H1 (cell line): Measurements from ENCODE around the gene APMAP. TPM values are rescaled to one million over a fixed set of nuclear protein-coding genes. Genes with fewer than 3 reads are reported as not detected.
A peak's percentile ranks its signal among the peaks of the same experiment; 100 is the strongest.

Source experiments
- CTCF ChIA-PET: fragments of 300-600 bp; sonication (Branson Sonifier 250); formaldehyde crosslinking; loops from one replicate; lab custom pipeline; 2021; ENCODE audit not compliant: partially characterized antibody; lab: Charles Lee
- POLR2A ChIA-PET: fragments of 300-600 bp; sonication (Branson Sonifier 250); formaldehyde crosslinking; loops from one replicate; lab custom pipeline; 2021; ENCODE audit warnings: inconsistent platforms; ENCODE audit not compliant: partially characterized antibody; lab: Charles Lee
- DNase-seq, 2 experiments: peaks; one replicate each; pipeline versions ENCODE4 v3.0.0 to v3.0.0-alpha.2; 2010 to 2022; ENCODE audit warnings: low spot score in 2 of 2, low read depth in 1 of 2, mixed read lengths in 1 of 2
- FAIRE-seq: peaks from 2 replicates; lab custom pipeline; 2011; peaks lifted over from hg19 to GRCh38; lab: Jason Lieb, UNC
- H2AFZ ChIP-seq: 2 replicates; pipeline ENCODE4 v1.8.1; 2012; ENCODE audit warnings: low read length, inconsistent platforms
- H2AK5ac ChIP-seq: 2 replicates; pipeline ENCODE4 v1.6.1; 2013; ENCODE audit warnings: low read depth, low read length
- H2BK120ac ChIP-seq: replicated peaks from 2 replicates; pipeline ENCODE3; 2013; ENCODE audit warnings: low read depth, low read length, inconsistent platforms
- H2BK12ac ChIP-seq: 2 replicates; pipeline ENCODE4 v1.6.1; 2013; ENCODE audit warnings: low read depth, low read length
- H2BK15ac ChIP-seq: 2 replicates; pipeline ENCODE4 v1.6.1; 2013; ENCODE audit warnings: low read length
- H2BK20ac ChIP-seq: 2 replicates; pipeline ENCODE4 v1.6.1; 2013; ENCODE audit warnings: low read length
- H2BK5ac ChIP-seq: 2 replicates; pipeline ENCODE4 v1.6.1; 2013; ENCODE audit warnings: low read depth, low read length
- H3K14ac ChIP-seq: 2 replicates; pipeline ENCODE4 v1.6.1; 2013; ENCODE audit warnings: inconsistent platforms; ENCODE audit not compliant: insufficient read length
- H3K18ac ChIP-seq: 2 replicates; pipeline ENCODE4 v1.6.1; 2013; ENCODE audit warnings: low read length; ENCODE audit errors: extremely low read depth
- H3K23ac ChIP-seq: 2 replicates; pipeline ENCODE4 v1.6.1; 2013; ENCODE audit warnings: inconsistent platforms; ENCODE audit not compliant: insufficient read length
- H3K23me2 ChIP-seq: 2 replicates; pipeline ENCODE4 v1.6.1; 2013; ENCODE audit warnings: low read depth, low read length
- H3K27ac ChIP-seq: 2 replicates; pipeline ENCODE4 v1.6.1; 2011; ENCODE audit warnings: low read depth, low read length, inconsistent platforms
- H3K27me3 ChIP-seq, 4 experiments: replicated peaks in 1 of 4; 1 replicate in 1 of 4; 2 replicates in 3 of 4; pipeline versions ENCODE4 v1.6.1 to v1.8.1; 2011 to 2013; ENCODE audit warnings: low read length in 3 of 4, mild to moderate bottlenecking in 3 of 4, inconsistent platforms in 2 of 4, mixed read lengths in 2 of 4, moderate library complexity in 1 of 4; ENCODE audit not compliant: control insufficient read depth in 3 of 4, insufficient read depth in 3 of 4; ENCODE audit errors: extremely low read depth in 1 of 4
- H3K36me3 ChIP-seq, 4 experiments: 2 replicates each; pipeline versions ENCODE4 v1.6.1 to v1.8.1; 2011 to 2013; ENCODE audit warnings: mild to moderate bottlenecking in 4 of 4, low read length in 3 of 4, moderate library complexity in 2 of 4, control low read depth in 1 of 4, inconsistent platforms in 1 of 4; ENCODE audit not compliant: insufficient read depth in 4 of 4, control insufficient read depth in 2 of 4
- H3K4ac ChIP-seq: replicated peaks from 2 replicates; pipeline ENCODE3; 2013; ENCODE audit warnings: low read length, low read depth, mixed read lengths, inconsistent platforms; ENCODE audit not compliant: insufficient read length
- H3K4me1 ChIP-seq, 4 experiments: replicated peaks in 1 of 4; 1 replicate in 1 of 4; 2 replicates in 3 of 4; pipeline versions ENCODE4 v1.6.1 to v1.8.1; 2011 to 2013; ENCODE audit warnings: low read length in 3 of 4, inconsistent platforms in 2 of 4, mixed read lengths in 1 of 4; ENCODE audit not compliant: insufficient read depth in 4 of 4, control insufficient read depth in 3 of 4
- H3K4me2 ChIP-seq, 2 experiments: 2 replicates each; pipeline versions ENCODE4 v1.6.1 to v1.8.1; 2011 to 2013; ENCODE audit warnings: low read depth in 2 of 2, low read length in 2 of 2, control low read depth in 1 of 2, inconsistent platforms in 1 of 2, mild to moderate bottlenecking in 1 of 2; ENCODE audit not compliant: insufficient read depth in 1 of 2
- H3K4me3 ChIP-seq, 4 experiments: fragments of 200-600, 300-600 bp in 1 of 4; sonication (generic), shearing (Covaris generic), sonication (Bioruptor Twin) in 1 of 4; 2 replicates each; pipeline versions ENCODE4 v1.5.1 to v1.8.1; 2011 to 2016; ENCODE audit warnings: low read length in 4 of 4, low read depth in 3 of 4, control low read depth in 2 of 4, inconsistent platforms in 2 of 4, mild to moderate bottlenecking in 2 of 4, mixed read lengths in 1 of 4, moderate library complexity in 1 of 4; ENCODE audit not compliant: insufficient read depth in 2 of 4; ENCODE audit errors: extremely low read depth in 1 of 4
- H3K56ac ChIP-seq: replicated peaks from 2 replicates; pipeline ENCODE3; 2013; ENCODE audit warnings: low read depth, mild to moderate bottlenecking, mixed read lengths, low read length, inconsistent platforms; ENCODE audit not compliant: insufficient read length
- H3K79me1 ChIP-seq: 2 replicates; pipeline ENCODE4 v1.6.1; 2013; ENCODE audit warnings: low read depth, low read length, control low read depth
- H3K79me2 ChIP-seq, 2 experiments: 2 replicates each; pipeline versions ENCODE4 v1.6.1 to v1.8.1; 2012 to 2013; ENCODE audit warnings: low read length in 2 of 2, mild to moderate bottlenecking in 2 of 2, inconsistent platforms in 1 of 2; ENCODE audit not compliant: insufficient read depth in 2 of 2, control insufficient read depth in 1 of 2
- H3K9ac ChIP-seq, 4 experiments: replicated peaks in 1 of 4; 1 replicate in 1 of 4; 2 replicates in 3 of 4; pipeline versions ENCODE4 v1.6.1 to v1.8.1; 2011 to 2013; ENCODE audit warnings: low read depth in 3 of 4, low read length in 3 of 4, control low read depth in 2 of 4, mild to moderate bottlenecking in 2 of 4, moderate library complexity in 2 of 4, inconsistent platforms in 1 of 4; ENCODE audit errors: extremely low read depth in 1 of 4
- H3K9me3 ChIP-seq, 2 experiments: 2 replicates each; pipeline versions ENCODE4 v1.6.1 to v1.8.1; 2012 to 2013; ENCODE audit warnings: mild to moderate bottlenecking in 2 of 2, moderate library complexity in 2 of 2, control low read depth in 1 of 2, inconsistent platforms in 1 of 2, low read depth in 1 of 2, low read length in 1 of 2, mixed read lengths in 1 of 2; ENCODE audit not compliant: insufficient read depth in 2 of 2
- H4K20me1 ChIP-seq, 2 experiments: replicated peaks in 1 of 2; 2 replicates each; pipeline versions ENCODE3 to v1.8.1; 2011 to 2013; ENCODE audit warnings: inconsistent platforms in 2 of 2, low read length in 2 of 2, mild to moderate bottlenecking in 1 of 2; ENCODE audit not compliant: insufficient read depth in 2 of 2, control insufficient read depth in 1 of 2
- H4K5ac ChIP-seq: 2 replicates; pipeline ENCODE4 v1.6.1; 2013; ENCODE audit warnings: low read length, low read depth, mixed read lengths, inconsistent platforms; ENCODE audit not compliant: insufficient read length
- H4K8ac ChIP-seq: 2 replicates; pipeline ENCODE4 v1.8.0; 2013; ENCODE audit warnings: mild to moderate bottlenecking, moderate library complexity, low read length, inconsistent platforms; ENCODE audit not compliant: insufficient read depth; ENCODE audit errors: extremely low read depth
- H4K91ac ChIP-seq: replicated peaks from 2 replicates; pipeline ENCODE3; 2013; ENCODE audit warnings: low read length, mixed read lengths, inconsistent platforms; ENCODE audit not compliant: insufficient read length
- CBX5 ChIP-seq: fragments of 300-800, 300-1000 bp; sonication (generic); IDR thresholded peaks from 2 replicates; pipeline ENCODE4 v1.7.1; 2016; ENCODE audit warnings: antibody characterized with exemption, low read length, low read depth
- FOSL1 ChIP-seq: IDR thresholded peaks from 2 replicates; pipeline ENCODE4 v1.6.1; 2011; ENCODE audit warnings: mild to moderate bottlenecking, low read depth, low read length, moderate library complexity; ENCODE audit not compliant: insufficient read depth
- KDM5A ChIP-seq: fragments of 200-600 bp; IDR thresholded peaks from 2 replicates; pipeline ENCODE4 v1.7.1; 2012; ENCODE audit warnings: mild to moderate bottlenecking, low read length, inconsistent platforms, mixed read lengths
- PHF8 ChIP-seq: fragments of 200-600 bp; sonication (generic); conservative IDR thresholded peaks from 2 replicates; pipeline ENCODE4 v1.7.1; 2012; ENCODE audit warnings: low read depth, mild to moderate bottlenecking, inconsistent platforms, low read length, moderate library complexity
- RAD21 ChIP-seq, 2 experiments: IDR thresholded peaks in 1 of 2; conservative IDR thresholded peaks in 1 of 2; 2 replicates each; pipeline ENCODE4 v1.6.1; 2011; ENCODE audit warnings: low read depth in 2 of 2, low read length in 2 of 2, improper control_type of control experiment in 1 of 2, inconsistent platforms in 1 of 2, mild to moderate bottlenecking in 1 of 2, moderate library complexity in 1 of 2
- WGBS, 2 experiments: shearing (Covaris generic) in 1 of 2; methylation state at CpG; one replicate each; pipeline versions ENCODE4 v1.1.6 to v1.1.7; 2013 to 2015; ENCODE audit warnings: low lambda C conversion rate in 2 of 2, mixed read lengths in 2 of 2, inconsistent platforms in 1 of 2, low coverage in 1 of 2, missing lambda C conversion rate in 1 of 2; ENCODE audit not compliant: insufficient replicate concordance in 2 of 2, insufficient coverage in 1 of 2, insufficient read length in 1 of 2; ENCODE audit errors: extremely low coverage in 1 of 2, missing lambda C conversion rate in 1 of 2; 5-methylcytosine and 5-hydroxymethylcytosine counted together
- polyA plus RNA-seq, 7 experiments: library from polyadenylated mRNA; depleted of rRNA in 3 of 7; stranded (reverse) in 5 of 7; unstranded in 2 of 7; fragments of >200 nt in 5 of 7; fragments of 200-250 nt in 2 of 7; gene quantifications; 1 replicate in 5 of 7; 2 replicates in 1 of 7; 4 replicates in 1 of 7; pipeline versions ENCODE4 v1.2.1 to v1.2.3, GENCODE V29; 2011 to 2013; ENCODE audit warnings: missing spikeins in 2 of 7, mixed read lengths in 2 of 7
- total RNA-seq: library from RNA; stranded (reverse); fragmentation: NEBNext Ultra II Directional; extraction: Animal tissue kit (Norgen Biotek cat#: 25700); gene quantifications from 2 replicates; pipeline ENCODE4 v1.2.1, GENCODE V29; 2021

Gene APMAP
- total and polyA plus RNA-seq, 2 of the 8 experiments (the other 6 are each of a cell fraction or from before 2014, with no cell fraction given): 31.3 to 66.0 TPM

DNA sequence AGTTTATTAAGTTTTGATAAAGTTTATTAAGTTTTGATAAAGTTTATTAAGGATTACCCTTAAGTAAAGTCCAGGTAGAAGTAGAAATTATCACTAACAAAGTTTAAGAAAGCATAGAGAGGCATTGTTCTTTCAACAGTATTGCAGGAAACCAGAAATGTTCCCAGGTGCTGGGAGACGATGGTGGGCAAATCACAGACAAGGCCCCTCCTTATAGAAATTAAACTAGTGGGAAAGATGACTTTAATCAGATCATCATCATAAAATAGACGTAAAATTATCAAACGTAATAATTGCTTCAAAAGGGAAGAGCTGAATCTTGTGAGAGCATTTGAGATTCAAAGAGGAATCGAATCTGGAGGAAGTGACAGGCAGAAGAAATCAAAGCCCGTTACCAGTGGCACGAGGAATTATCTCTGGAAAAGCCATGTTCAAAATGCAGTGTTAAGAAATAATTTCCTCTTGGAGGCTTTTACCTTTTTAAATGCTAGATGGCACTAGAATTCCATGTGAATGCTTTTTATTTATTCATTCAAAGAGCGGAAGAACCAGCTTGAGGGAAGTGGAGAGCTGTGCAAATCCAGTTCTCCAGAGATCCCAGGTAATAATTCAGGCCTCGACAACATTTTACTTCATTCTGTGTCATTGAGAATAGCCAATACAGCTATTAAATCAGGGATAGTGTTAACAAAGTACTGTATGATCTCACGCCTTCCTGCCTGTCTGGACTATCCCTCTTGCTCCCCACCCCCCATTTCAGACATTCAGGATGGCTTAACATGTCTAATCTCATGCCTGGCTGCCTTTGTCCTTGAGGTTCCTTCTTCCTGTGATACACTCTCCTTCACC, 1.0 kb upstream of the APMAP start:
- peak in 1 of 2 experiments; percentile 20 for DNase-seq
- peak overlapping the region; percentile 75 to 86 (median 84); a peak in 6 of 8 replicates for H3K4me3 ChIP-seq

More for the DNA sequence above, 1.0 kb upstream of the APMAP start:
- no peak overlapping the region for H2BK5ac ChIP-seq
- peak overlapping the region; percentile 72 to 82; a peak in 2 of 4 replicates for H3K4me2 ChIP-seq
- H2BK15ac ChIP-seq: no peak overlapping the region
- peaks cover 3% of the 10 kb centered on the region; the same call in 1 of the 2 replicates for H3K79me1 ChIP-seq
- H3K56ac ChIP-seq: no peak overlapping the region
- no peaks in the 10 kb centered on the region for H3K36me3 ChIP-seq
- POLR2A ChIA-PET: interaction anchor here (0.6 to 1.9 kb wide), 3 partner anchors 60 to 253 kb away, joined by 3 to 8 read pairs (median 3); no protein-coding TSS in a partner anchor
- H3K4ac ChIP-seq: no peak overlapping the region
- no peaks in the 10 kb centered on the region; a peak in 1 of 7 replicates for H3K27me3 ChIP-seq
- H3K23ac ChIP-seq: no peak overlapping the region
- H3K18ac ChIP-seq: no peak overlapping the region
- no peaks in the 10 kb centered on the region for H3K9me3 ChIP-seq
- TF ChIP-seq PHF8 (no peak), CBX5 (no peak), FOSL1 (no peak), KDM5A (no peak), RAD21 (IDR thresholded peaks at IDR 0.05 in 1 of 2, conservative IDR thresholded peaks at IDR 0.05 in 1 of 2; ENCODE audit: low read depth in 2 of 2, low read length in 2 of 2) (peak in 1 of 2 experiments; percentile 11; a peak in 1 of 4 replicates)
- H4K8ac ChIP-seq: no peak overlapping the region
- CTCF ChIA-PET: interaction anchor here (0.9 to 4.0 kb wide), 14 partner anchors 10 to 296 kb away, joined by 3 to 121 read pairs (median 4); partner anchors contain the start of gene ACSS1
- peak overlapping the region; percentile 85; the same call in 1 of the 2 replicates for H2AFZ ChIP-seq
- H4K91ac ChIP-seq: no peak overlapping the region
- no peak overlapping the region for H2BK120ac ChIP-seq
- H3K4me1 ChIP-seq: peaks cover 0 to 7% (median 0%) of the 10 kb centered on the region in 4 experiments; a peak in 1 of 7 replicates
- FAIRE-seq: no peak
- H3K14ac ChIP-seq: no peak overlapping the region
- H3K23me2 ChIP-seq: peaks cover 3% of the 10 kb centered on the region
- no peak overlapping the region for H3K27ac ChIP-seq
- H3K9ac ChIP-seq: 0 out of 7 replicates have a peak overlapping the region, but pooled peaks of 1 of the 4 experiments have one; percentile 75
- no peak overlapping the region for H4K5ac ChIP-seq
- peaks cover 3 to 34% of the 10 kb centered on the region in 2 experiments for H3K79me2 ChIP-seq
- no peak overlapping the region for H2BK20ac ChIP-seq
- H4K20me1 ChIP-seq: peaks cover 0 to 4% of the 10 kb centered on the region in 2 experiments
- no peak overlapping the region for H2AK5ac ChIP-seq
- 84% methylated on average over 9 of the region's 9 CpGs; no CpG with 5 or more reads in 1 of the 2 experiments for WGBS, 2 experiments
- H2BK12ac ChIP-seq: no peak overlapping the region
